Measurements from ENCODE around the gene KCNH5.

KCNH5 gene

DNA sequence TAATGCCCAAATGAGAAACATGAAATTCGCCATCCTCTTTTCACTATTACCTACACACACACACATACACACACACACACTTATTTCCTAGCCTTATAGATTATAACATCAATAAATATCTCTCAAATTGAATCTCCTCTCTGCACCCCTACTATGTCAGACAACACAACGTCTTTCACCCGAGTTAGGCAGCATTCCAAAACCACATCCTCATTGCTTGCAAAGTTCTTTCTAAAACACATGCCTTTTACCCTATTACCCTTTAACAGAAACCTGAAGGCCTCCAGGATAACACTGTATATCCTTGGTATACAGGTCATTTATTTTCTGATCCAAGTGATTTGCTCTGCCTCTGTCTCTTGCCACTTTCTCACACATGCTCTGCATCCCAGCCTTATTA, 56.3 kb downstream of the KCNH5 start:
- DNase-seq (ENCODE audit: low read depth in 2 of 2) = no peak

GRCh38 chr14:62983821-62984220, 61.4 kb downstream of the KCNH5 start:
- no peak for DNase-seq (ENCODE audit: low read depth in 2 of 2)

DNA sequence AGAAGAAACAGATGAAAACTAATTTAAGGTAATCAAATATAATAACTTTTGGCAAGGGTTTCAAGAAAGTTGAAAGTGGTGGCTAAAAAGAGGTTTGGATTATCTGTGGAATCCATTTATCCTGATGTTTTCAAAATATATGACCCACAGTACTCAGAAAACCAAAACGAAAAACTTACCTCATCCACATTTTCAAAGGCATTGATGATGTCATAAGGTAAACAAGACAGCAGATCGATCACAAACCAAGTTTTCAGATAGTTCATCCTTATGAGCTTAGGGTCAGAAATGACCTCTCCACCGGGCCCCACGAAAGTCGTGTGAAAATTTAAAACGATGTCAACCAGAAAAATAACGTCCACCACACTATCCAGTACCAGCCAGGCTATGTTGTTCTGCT, 64.6 kb downstream of the KCNH5 start:
- no peak for DNase-seq (ENCODE audit: low read depth in 2 of 2)

- no peak for DNase-seq (ENCODE audit: low read depth in 2 of 2)
These were observed 87.7 kb downstream of the KCNH5 start for GRCh38 chr14:62957562-62957961.

GRCh38 chr14:62956413-62956812, 88.8 kb downstream of the KCNH5 start:
- no peak for DNase-seq (ENCODE audit: low read depth in 2 of 2)

- no peak for DNase-seq (ENCODE audit: low read depth in 2 of 2)
These were observed 91.1 kb downstream of the KCNH5 start for GRCh38 chr14:62954165-62954564.

- DNase-seq (ENCODE audit: low read depth in 2 of 2) = no peak
These were observed 93.0 kb downstream of the KCNH5 start for GRCh38 chr14:62952226-62952625.

- no peak for DNase-seq (ENCODE audit: low read depth in 2 of 2)
These were observed 98.0 kb downstream of the KCNH5 start for GRCh38 chr14:62947301-62947700.

GRCh38 chr14:62946221-62946620, 99.0 kb downstream of the KCNH5 start:
- DNase-seq (ENCODE audit: low read depth in 2 of 2) = no peak

GRCh38 chr14:62943202-62943601, 102.1 kb downstream of the KCNH5 start:
- DNase-seq (ENCODE audit: low read depth in 2 of 2) = no peak

DNA sequence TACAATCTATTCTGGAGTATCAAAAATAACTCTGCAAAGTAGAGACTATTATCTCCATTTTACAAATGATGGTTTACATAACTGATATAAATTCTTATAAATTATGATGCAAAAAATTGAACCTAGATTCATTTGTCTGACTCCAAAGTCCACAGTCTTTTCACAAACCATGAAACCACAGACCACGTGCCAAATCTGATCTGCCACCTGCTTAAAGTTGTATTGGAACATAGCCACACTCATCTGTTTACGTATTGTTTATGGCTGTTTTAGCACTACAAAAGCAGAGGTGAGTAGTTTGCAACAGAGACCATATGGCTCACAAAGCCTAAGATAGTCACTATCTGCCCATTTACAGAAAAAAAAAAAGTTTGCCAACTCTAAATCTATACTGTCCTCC, 105.3 kb downstream of the KCNH5 start:
- DNase-seq (ENCODE audit: low read depth in 2 of 2) = no peak

GRCh38 chr14:62938778-62939177, 106.5 kb downstream of the KCNH5 start:
- no peak for DNase-seq (ENCODE audit: low read depth in 2 of 2)

DNA sequence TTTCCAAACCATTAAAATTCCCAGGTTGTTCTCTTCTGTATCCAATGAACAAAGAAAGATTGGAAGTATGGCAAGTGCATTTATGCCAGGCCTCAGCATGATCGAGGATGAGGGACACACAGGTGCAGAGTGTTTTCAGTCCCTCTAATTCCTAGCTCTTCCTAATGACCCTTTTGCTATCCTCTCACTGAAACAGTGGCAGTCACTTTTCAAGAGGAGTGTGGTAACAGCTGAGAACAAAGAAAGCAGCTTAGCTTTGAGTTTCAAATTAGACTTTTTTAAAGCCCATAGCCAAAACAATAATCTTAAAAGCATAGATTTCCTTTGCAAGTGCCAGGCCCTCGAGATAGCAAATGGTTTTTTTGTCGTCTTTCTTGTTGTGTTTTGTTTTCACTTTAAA, 110.8 kb downstream of the KCNH5 start:
- DNase-seq (ENCODE audit: low read depth in 2 of 2) = no peak

- DNase-seq (ENCODE audit: low read depth in 2 of 2) = no peak
These were observed 123.8 kb downstream of the KCNH5 start for GRCh38 chr14:62921466-62921865.

- no peak for DNase-seq (ENCODE audit: low read depth in 2 of 2)
These were observed 128.7 kb downstream of the KCNH5 start for GRCh38 chr14:62916551-62916950.

DNA sequence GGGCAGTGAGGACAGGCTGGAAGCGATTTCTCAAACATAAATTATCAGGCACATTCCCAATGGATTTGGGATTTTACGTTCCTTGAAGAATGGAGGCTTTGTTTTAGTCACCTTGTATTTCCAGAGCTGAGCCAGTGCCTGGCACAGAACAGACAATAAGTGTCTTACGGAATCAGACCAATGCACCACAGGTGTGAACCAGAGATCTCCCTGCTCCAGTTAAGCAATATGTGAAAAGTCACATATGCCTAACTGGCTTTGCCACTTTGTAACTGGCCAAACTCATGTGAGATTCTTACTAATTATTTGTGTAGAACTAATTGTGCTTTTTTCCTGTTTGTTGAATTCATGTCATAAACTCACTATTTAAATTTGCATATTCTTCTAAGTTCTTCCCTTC, 130.4 kb downstream of the KCNH5 start:
- DNase-seq (ENCODE audit: low read depth in 2 of 2) = no peak

DNA sequence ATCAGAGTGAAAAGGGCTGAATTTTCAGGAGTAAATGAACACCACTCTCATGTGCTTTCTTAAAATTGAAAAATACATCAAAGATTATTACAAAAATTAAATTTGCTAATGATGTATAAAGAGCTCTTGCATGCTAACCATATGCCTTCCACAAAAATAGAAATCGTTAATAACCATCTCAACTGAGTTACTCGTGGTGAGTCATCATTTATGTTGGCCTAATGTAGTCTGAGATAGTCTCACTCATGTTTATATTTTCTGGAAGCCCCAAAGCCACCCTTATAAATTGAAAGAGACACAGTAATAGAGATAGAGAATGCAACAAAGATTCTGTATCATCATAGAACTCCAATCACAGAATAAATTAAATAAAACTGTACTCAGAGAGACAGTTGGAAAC, 131.2 kb downstream of the KCNH5 start:
- no peak for DNase-seq (ENCODE audit: low read depth in 2 of 2)

- DNase-seq (ENCODE audit: low read depth in 2 of 2) = no peak
These were observed 136.8 kb downstream of the KCNH5 start for GRCh38 chr14:62908506-62908905.

DNA sequence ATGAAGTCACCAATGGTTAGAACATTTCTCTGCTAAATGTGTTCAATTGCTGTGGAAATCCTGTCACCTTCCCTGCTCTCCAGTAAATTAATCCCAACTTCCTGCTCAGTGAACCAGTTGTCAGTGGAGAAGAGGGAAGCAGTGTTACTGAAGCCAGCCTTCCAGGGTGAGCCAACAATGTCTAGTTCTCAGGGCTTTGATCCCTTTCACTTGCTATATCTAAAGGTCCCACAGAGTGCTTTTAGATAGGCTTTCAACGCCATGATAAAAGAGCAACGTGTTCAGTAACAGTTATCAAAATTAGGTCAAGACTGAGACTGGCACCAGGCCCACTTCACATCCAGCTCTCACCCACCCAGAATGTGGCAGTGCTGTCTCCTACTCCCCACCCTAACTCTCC, 139.7 kb downstream of the KCNH5 start:
- DNase-seq (ENCODE audit: low read depth in 2 of 2) = no peak

DNA sequence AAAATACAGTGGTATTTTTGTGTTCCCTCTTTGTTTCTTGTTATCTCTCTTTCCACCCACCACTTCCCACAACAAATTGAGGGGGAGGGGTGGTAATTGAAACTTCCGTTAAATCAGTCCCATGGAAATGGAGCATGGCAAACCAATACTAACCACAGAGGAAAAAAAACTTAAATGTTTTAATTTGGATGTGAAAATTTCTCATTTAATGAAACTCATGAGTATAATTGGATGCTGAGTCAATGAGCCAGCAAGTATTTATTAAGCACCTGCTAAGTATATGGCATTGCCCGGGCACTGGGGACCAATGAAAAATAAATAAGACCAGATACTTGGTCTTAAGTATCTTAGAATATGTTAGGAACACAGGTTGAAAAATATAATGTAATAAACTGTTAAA, 147.5 kb downstream of the KCNH5 start:
- DNase-seq (ENCODE audit: low read depth in 2 of 2) = no peak

DNA sequence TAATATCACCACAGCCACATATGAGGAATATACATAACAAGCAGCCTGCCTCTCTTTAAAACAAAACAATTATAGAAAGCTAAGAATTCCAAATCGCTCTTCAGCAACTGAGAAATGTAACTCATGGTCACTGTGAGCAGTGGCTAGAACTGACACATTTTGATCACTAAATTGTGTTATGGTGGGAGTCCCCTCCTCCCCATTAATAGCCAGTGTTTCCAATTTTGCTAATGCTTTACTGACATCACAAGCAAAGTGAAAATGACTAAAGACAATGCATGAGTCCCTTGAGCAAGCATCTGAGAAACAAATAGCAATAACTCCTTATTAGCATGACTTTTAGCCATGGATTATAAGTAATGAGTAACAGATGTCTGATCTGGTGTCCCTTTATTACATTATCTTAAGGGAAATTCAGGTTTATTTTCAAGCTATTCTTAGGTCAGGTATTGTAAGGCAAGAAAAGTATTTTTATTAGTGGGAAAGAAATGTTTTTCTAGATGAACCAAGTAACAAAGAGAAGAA, 148.3 kb downstream of the KCNH5 start:
- DNase-seq (ENCODE audit: low read depth in 2 of 2) = no peak

DNA sequence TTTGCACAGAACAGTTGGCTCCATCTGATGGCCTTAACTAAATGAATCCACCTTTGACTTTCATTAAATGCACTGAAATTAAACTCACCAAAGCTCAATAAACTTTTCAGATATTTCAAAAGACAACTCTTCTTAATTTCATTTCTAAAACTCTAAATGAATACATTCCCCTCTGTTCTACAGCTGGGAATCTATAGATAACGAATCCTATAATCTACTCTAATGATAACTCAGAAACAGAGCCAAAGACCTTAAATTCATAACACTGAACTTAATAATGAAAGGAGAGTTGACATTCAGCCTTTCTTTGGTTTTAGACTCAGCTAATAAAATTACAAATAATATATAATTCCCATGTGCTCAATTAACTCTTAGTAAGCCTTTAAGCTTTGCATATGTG, 150.5 kb downstream of the KCNH5 start:
- no peak for DNase-seq (ENCODE audit: low read depth in 2 of 2)

DNA sequence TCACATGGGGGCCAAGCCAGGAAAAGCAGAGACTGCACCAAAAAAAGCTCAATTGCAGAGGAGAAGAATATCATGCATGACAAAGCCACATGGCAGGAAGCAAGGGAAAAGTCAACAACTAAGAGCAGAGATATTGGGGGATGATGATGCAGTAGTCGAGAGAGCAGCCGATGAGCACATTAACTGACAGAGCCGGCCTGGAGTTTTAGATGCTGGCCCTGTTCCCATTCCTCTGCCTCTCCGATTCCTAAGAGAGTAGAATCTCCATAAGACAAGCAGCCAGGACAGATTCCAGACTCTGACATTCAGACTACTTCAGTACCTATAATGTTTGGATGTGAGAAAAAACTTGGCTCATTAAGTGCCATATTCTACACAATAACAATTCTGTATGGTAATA, 155.9 kb downstream of the KCNH5 start:
- no peak for DNase-seq (ENCODE audit: low read depth in 2 of 2)

- no peak for DNase-seq (ENCODE audit: low read depth in 2 of 2)
These were observed 158.8 kb downstream of the KCNH5 start for GRCh38 chr14:62886461-62886860.

DNA sequence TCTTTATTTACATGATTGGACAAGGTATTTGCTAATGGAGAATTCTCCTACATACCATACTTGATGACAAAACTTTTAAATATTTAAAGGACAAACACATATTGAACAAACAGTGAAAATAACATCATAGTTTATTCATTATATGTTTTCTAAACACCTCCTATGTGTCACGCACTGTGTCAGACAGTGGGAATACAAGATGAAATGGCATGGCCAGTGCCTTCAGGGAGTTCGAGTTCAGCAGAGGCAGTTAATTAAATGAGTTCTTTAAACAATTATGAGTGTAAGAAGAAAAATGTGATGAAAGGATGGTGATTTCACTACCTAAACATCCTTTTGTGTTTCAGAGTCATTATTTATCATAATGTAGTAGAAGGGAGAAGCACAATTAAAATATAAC, 159.8 kb downstream of the KCNH5 start:
- DNase-seq (ENCODE audit: low read depth in 2 of 2) = no peak

All from stimulated activated CD4-positive, alpha-beta T cell treated with anti-CD3 and anti-CD28 coated beads, Interleukin-15, amount 100 ng/mL, for 48 hours (primary cell).